Vagina (tissue), 2 donors: ENCODE measurements around the gene FRMD4A. TPM values are rescaled to one million over a fixed set of nuclear protein-coding genes. Genes with fewer than 3 reads are reported as not detected.

ENCODE experiments used
- DNase-seq, 2 donors: peaks; one replicate each; pipeline ENCODE4 v3.0.0-alpha.2; 2017; ENCODE audit errors: extremely low spot score in 2 of 2
- H3K27ac ChIP-seq: fragments of 200-600 bp; sonication (generic); one replicate; pipeline ENCODE4 v1.5.1; 2019
- H3K27me3 ChIP-seq: fragments of 200-600 bp; sonication (generic); one replicate; pipeline ENCODE4 v1.5.1; 2019
- H3K36me3 ChIP-seq, 2 donors: fragments of 200-600 bp; sonication (generic); one replicate each; pipeline ENCODE4 v1.5.1; 2017 to 2019
- H3K4me1 ChIP-seq: fragments of 200-600 bp; sonication (generic); one replicate; pipeline ENCODE4 v1.5.1; 2019
- H3K4me3 ChIP-seq, 2 donors: fragments of 200-600 bp; sonication (generic); 1 replicate in 1 of 2; 2 replicates in 1 of 2; pipeline ENCODE4 v1.5.1; 2016 to 2019
- H3K9me3 ChIP-seq: fragments of 200-600 bp; sonication (generic); one replicate; pipeline ENCODE4 v1.5.1; 2019
- POLR2A ChIP-seq, 2 donors: fragments of 450-650 bp; IDR thresholded peaks; one replicate each; pipeline ENCODE4 v1.6.1; 2017; ENCODE audit warnings: antibody characterized with exemption in 2 of 2, mild to moderate bottlenecking in 2 of 2, moderate library complexity in 2 of 2
- POLR2AphosphoS5 ChIP-seq, 2 donors: sonication (generic); formaldehyde crosslinking; IDR thresholded peaks; one replicate each; pipeline ENCODE4 v1.9.0; 2017; ENCODE audit warnings: antibody characterized with exemption in 2 of 2, mild to moderate bottlenecking in 2 of 2, low read depth in 1 of 2; ENCODE audit not compliant: insufficient read depth in 1 of 2
- intact Hi-C: fragments of 100-400 bp; cut with DNase I; formaldehyde crosslinking; loops from one replicate; pipeline ENCODE4 v1.15.1; 2023
- total RNA-seq: library from RNA; depleted of rRNA; stranded (reverse); fragments of >200 nt; gene quantifications from one replicate; pipeline ENCODE4 v1.2.3, GENCODE V29; 2016
- TF ChIP-seq, protein P1 (sequence below), 3 experiments: fragments of 450-650 bp in 2 of 3; fragments of 200-600 bp in 1 of 3; sonication (generic) in 1 of 3; IDR thresholded peaks; one replicate each; pipeline ENCODE4 v1.5.1; 2017 to 2019; ENCODE audit warnings: antibody characterized with exemption in 3 of 3, mild to moderate bottlenecking in 2 of 3, moderate library complexity in 2 of 3

FRMD4A gene
- total RNA-seq, 1 donor from 2014 or later: 24.8 TPM

GRCh38 chr10:14172336-14172950 is 158.3 kb downstream of the FRMD4A start:
- intact Hi-C loops: no loop called here
- no peaks in the 10 kb centered on the region for H3K27me3 ChIP-seq

GRCh38 chr10:14171336-14171735 is 159.4 kb downstream of the FRMD4A start:
- intact Hi-C loops: no loop called here
- Histone ChIP-seq H3K9me3 (no peaks in the 10 kb centered on the region), H3K4me1 (peaks cover 8% of the 10 kb centered on the region), H3K27me3 (no peaks in the 10 kb centered on the region), H3K27ac (no peak overlapping the region), H3K36me3 (no peaks in the 10 kb centered on the region), H3K4me3 (no peak overlapping the region)
- DNase-seq: no peak
- TF ChIP-seq, protein P1, sequence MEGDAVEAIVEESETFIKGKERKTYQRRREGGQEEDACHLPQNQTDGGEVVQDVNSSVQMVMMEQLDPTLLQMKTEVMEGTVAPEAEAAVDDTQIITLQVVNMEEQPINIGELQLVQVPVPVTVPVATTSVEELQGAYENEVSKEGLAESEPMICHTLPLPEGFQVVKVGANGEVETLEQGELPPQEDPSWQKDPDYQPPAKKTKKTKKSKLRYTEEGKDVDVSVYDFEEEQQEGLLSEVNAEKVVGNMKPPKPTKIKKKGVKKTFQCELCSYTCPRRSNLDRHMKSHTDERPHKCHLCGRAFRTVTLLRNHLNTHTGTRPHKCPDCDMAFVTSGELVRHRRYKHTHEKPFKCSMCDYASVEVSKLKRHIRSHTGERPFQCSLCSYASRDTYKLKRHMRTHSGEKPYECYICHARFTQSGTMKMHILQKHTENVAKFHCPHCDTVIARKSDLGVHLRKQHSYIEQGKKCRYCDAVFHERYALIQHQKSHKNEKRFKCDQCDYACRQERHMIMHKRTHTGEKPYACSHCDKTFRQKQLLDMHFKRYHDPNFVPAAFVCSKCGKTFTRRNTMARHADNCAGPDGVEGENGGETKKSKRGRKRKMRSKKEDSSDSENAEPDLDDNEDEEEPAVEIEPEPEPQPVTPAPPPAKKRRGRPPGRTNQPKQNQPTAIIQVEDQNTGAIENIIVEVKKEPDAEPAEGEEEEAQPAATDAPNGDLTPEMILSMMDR (IDR thresholded peaks at IDR 0.05): no peak
- TF ChIP-seq POLR2AphosphoS5 (IDR thresholded peaks at IDR 0.05; ENCODE audit: insufficient read depth in 1 of 2, low read depth in 1 of 2): no peak
- TF ChIP-seq POLR2A (IDR thresholded peaks at IDR 0.05): no peak

More at GRCh38 chr10:14172336-14172950, 158.3 kb downstream of the FRMD4A start:
- no peak overlapping the region for H3K4me3 ChIP-seq
- H3K36me3 ChIP-seq: no peaks in the 10 kb centered on the region
- no peaks in the 10 kb centered on the region for H3K9me3 ChIP-seq
- TF ChIP-seq, protein P1 (IDR thresholded peaks at IDR 0.05): no peak
- TF ChIP-seq POLR2AphosphoS5 (IDR thresholded peaks at IDR 0.05; ENCODE audit: insufficient read depth in 1 of 2, low read depth in 1 of 2) (no peak), POLR2A (IDR thresholded peaks at IDR 0.05) (no peak)
- no peak overlapping the region for H3K27ac ChIP-seq
- DNase-seq: no peak
- H3K4me1 ChIP-seq: peaks cover 8% of the 10 kb centered on the region

GRCh38 chr10:14163377-14164086 is 167.2 kb downstream of the FRMD4A start:
- Histone ChIP-seq H3K36me3 (no peaks in the 10 kb centered on the region), H3K27ac (no peak overlapping the region), H3K27me3 (no peaks in the 10 kb centered on the region), H3K9me3 (no peaks in the 10 kb centered on the region), H3K4me1 (no peaks in the 10 kb centered on the region), H3K4me3 (no peak overlapping the region)
- DNase-seq: no peak
- TF ChIP-seq POLR2AphosphoS5 (IDR thresholded peaks at IDR 0.05; ENCODE audit: insufficient read depth in 1 of 2, low read depth in 1 of 2) (no peak), POLR2A (IDR thresholded peaks at IDR 0.05) (no peak)
- TF ChIP-seq, protein P1 (IDR thresholded peaks at IDR 0.05): no peak
- intact Hi-C loops: no loop called here

DNA sequence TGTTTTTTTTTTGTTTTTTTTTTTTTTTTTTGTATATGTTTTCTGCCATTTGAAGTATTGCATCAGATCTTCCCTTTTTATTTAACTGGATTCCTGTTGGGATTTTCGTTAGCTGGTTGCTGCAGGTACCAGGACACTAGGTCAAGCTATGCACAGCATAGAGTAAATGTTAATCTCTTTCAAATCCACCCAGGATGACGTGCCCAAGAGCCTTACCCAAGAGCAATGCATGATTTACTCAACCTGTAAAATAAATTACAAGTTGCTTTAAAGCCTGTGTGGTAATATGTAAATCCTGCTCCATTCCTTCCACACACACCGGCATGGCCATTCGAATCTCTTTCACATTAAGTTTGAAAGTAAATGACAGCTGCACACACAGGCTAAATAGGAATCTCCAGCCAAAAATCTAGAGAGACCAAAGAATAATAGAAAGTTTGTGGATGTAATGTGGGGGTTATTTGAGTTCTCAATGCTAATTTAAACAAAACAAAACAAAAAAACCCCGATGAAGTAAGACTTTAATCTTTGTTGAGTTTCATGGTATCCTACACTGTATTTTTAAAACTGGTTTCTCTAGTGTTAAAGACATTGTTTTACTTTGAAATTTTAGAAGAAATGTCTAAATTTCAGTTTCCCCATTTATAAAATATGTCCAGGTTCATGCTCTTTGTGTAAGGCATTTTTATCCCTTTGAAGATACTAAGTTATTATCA is 167.9 kb downstream of the FRMD4A start:
- TF ChIP-seq POLR2A (IDR thresholded peaks at IDR 0.05): no peak
- no peak for TF ChIP-seq POLR2AphosphoS5 (IDR thresholded peaks at IDR 0.05; ENCODE audit: insufficient read depth in 1 of 2, low read depth in 1 of 2)
- TF ChIP-seq, protein P1 (IDR thresholded peaks at IDR 0.05): no peak
- intact Hi-C loops: no loop called here
- no peaks in the 10 kb centered on the region for H3K4me1 ChIP-seq
- H3K4me3 ChIP-seq: no peak overlapping the region
- H3K27me3 ChIP-seq: no peaks in the 10 kb centered on the region
- no peaks in the 10 kb centered on the region for H3K36me3 ChIP-seq
- H3K9me3 ChIP-seq: no peaks in the 10 kb centered on the region
- no peak overlapping the region for H3K27ac ChIP-seq
- no peak for DNase-seq
